Activated CD4-positive, alpha-beta T cell treated with anti-CD3 and anti-CD28 coated beads, Interleukin-2, amount 50 U/mL, for 16 hours (primary cell): Measurements from ENCODE around the gene NMRAL1.

Experiments used
- DNase-seq: peaks from one replicate; pipeline ENCODE4 v3.0.0-alpha.2; 2020

NMRAL1 gene

DNA sequence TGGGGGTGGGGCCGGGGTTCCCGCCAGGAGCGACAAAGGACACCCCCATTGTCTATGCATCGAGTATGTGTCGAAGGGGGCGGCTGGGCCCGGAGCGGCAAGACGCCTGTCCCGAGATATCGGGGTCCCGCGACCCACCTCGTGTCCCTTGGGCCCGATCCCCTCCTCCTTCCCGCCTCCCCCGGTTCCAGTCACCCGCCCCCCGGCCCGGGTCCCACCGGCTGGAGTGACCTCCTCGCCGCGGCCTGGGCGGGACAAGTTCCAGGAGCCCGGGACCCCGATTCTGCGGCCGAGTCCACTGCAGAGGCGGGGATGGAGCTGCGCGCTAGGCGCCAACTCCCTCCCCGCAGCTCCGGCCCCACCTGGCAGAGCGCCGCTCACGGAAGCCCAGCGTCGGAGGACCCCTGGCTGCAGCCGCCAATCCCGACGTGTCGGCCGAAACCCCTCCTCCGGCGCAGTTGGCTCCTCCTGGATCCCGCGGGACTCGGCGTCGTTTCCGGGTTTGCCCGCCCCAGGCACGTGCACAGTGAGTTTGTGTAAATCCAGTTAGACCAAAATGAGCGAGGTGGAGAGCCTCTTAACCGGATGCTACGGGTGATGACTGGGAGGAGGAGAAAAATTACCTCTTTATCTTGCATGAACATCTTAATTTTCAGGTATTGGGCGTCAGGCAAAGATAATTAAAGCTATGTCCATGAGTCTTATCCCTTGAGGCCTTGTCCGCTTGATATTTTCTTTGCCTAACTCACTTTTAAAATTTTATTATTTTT lies at the start of gene NMRAL1:
TSS of gene NMRAL1 (minus strand) at position 434 of the 770 bp plus-strand sequence. CDS start 493 bp downstream, outside the sequence.
- peak; percentile 97 for DNase-seq

DNA sequence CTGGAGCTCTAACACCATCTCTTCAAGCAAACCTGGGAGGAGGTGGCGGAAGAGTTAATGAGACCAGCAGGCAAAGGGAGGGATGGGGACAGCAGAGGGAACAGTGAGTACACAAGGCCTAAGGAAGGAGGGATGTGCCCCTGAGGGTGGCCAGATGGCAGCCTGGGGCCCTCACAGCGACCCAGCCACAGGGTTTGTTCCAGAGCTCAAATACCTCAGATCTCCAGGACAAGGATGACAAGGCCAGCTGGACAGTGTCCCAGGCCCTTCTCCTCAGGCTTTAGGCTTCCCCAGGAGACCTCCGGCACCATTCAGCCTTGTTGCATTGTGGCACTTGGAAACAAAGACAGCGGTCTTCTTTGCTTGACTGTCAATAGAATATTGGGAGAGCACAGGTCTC lies 49.3 kb upstream of the NMRAL1 start:
- no peak for DNase-seq

DNA sequence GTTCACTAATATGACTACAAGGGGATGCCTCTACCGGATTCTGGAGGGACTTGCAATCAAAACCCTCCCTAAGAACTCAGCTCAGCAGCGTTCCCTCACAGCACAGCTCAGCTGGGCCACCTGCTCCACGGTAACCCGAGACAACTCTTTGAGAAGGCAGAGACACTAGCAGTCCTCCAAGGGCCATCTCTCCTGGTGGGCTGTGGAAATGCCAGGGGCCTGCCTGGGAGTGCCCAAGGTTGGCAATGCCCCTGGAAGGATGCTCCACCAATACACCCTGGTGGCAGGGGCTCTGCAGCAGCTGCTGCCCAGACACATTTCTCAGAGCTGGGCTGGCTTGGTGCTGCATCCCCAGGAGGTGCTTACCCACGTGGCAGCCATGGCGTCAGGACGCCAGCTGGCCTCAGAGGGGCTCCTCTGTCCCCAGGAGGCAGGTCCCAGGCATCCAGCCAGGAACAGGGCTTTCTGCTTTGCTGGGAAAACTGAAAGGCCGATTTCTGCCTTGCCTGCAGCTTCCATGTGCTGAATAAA lies 47.7 kb upstream of the NMRAL1 start:
- DNase-seq: no peak

DNA sequence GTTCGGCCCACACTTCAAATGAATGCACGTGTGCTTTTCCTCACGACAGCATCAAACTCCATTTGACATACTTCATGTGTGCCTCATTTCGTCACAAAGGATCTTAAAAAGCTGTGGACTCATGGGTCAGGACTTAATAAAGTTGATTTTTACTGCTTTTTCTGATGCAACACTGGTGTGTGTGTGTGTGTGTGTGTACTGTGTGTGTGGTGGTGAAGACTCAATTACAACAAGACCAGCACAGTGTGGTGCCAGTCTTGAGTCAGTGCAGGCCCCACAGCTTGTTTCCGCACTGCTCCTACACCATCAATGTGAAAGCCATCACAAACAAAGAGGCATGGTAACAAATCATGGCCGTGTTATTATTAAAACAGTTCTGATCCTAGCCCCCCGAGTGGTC lies 46.5 kb upstream of the NMRAL1 start:
- DNase-seq: no peak

DNA sequence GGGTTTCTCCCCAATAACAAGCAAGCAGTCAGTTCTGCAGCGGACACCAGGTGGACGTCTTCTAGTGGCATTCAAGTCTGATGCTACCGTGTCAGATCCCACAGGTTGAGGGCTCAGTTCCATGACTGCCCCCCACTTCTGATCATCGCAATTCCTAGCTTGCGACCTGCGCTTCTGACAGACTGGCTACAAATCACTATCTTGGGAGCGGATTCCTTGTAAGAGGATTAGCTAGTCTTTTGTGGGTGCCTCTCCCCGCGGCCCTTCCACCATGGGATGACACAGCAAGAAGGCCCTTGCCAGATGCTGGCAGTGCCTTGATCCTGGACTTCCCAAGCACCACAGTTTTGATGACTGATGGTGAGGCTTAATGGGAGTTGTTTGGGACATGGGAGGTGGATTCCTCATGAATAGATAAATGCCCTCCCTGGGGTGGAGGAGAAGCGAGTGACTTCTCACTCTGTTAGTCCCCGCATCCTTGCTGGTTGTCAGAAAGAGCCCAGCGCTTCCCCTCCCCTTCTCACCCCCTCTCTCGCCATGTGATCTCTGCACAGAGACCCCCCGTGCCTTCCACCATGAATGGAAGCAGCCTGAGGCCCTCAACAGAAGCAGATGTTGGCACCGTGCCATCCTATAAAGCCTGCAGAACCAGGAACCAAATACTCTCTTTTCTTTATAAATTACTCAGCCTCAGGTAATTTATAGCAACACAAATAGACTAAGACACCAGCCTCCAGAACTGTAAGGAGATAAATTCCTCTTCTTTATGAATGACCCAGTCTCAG lies 45.0 kb upstream of the NMRAL1 start:
- DNase-seq: no peak

DNA sequence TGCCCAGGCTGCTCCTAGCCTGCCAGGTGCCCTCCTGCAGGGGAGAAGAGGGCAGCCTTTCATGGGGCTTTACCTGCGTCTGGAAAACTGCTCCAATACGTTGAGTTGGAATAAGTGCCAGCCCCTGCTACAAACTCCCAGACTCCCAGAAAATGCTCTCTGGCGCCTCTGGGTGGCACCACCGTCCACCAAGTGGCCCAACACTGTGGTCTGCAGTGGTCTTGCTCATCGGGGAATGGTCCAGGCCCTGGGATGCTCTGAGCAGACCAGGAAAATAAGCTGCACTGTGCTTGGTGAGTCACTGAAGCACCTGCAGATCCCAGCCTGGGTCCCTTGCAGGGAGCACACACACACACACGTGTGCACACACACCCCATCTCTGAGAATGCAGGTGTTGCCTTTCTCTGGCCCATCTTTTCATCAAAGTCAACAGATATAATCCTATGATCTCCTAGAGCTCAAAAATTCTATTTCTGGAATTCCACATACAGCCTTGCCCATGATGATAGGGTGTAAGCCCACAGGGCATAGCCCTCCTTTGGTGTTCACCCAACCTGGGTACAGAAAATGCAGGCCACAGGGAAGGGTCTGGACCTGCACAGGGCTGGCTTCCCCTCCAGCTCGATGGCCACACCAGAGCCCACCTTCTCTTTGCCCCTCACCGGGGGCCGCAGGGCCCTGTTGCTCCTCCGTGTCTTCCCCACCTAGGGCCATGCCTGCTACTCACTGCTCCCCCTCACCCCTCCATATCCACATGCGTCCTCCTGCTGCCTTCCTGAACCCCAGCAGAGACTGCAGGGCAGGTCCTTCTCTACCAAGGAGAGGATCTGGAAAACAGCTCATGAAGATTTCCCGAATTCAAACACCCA lies 43.6 kb upstream of the NMRAL1 start:
- DNase-seq: no peak

DNA sequence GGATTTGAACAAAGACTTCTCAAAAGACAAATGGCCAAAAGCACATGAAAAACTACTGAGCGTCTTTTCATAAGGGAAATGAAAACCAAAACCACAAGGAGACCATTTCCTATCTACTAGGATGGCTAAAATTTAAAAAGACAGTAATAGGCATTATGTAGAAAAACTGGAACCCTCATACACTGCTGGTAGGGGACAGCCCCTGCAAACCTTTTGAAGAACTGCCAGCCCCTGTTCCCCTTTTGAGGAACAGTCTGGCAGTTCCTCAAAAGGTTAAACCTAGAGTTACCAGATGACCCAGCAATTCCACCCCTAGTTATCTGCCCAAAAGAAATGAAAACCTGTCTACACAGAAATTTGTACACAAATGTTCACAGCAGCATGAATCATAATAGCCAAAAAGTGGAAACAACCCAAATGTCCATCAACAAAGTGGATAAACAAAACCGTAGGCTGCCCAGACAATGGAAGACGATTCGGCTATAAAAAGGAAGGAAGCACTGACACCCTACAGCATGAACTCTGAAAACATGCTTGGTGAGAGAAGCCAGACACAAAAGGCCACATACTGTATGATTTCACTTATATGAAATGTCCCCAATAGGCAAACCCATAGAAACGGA lies 41.3 kb upstream of the NMRAL1 start:
- peak; percentile 38 for DNase-seq

DNA sequence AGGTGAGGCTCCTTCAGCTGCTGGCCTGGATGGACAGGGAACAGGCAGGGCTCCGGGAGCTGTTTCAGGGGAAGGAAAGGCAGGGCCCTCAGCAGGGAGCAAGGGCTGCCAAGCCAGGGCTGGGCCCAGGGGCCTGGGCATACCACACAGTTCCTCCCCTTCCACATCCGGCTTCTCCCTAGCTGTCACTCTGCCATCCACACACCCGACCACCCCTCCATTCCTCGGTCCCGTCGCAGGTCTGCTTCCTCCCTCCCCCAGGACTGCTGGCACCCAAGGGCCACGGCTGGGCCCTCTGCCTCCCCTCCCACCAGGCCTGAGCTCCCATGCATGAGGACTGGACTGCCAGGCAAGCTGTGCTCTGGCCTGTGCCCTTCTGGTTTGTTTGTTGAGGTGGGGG lies 40.2 kb upstream of the NMRAL1 start:
- DNase-seq: no peak

DNA sequence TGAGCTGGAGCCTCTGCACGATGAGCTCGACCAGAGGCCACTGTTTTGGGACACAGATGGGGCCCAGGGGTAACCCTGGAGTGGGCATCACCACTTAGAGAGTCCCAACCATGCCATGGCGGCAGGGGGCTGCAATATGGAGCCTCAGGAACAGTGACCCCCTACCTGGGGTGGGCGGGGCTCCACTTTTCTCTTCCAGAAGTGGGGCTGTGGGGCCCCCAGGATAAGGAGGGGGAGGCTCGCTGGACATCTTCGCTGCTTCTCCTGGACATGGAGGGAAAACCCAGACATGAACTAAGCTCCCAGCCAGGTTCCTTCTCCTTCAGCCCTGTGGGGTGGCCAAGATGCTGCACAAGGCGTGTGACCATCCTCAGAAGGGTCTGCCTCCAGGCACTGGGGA lies 39.5 kb upstream of the NMRAL1 start:
- no peak for DNase-seq

DNA sequence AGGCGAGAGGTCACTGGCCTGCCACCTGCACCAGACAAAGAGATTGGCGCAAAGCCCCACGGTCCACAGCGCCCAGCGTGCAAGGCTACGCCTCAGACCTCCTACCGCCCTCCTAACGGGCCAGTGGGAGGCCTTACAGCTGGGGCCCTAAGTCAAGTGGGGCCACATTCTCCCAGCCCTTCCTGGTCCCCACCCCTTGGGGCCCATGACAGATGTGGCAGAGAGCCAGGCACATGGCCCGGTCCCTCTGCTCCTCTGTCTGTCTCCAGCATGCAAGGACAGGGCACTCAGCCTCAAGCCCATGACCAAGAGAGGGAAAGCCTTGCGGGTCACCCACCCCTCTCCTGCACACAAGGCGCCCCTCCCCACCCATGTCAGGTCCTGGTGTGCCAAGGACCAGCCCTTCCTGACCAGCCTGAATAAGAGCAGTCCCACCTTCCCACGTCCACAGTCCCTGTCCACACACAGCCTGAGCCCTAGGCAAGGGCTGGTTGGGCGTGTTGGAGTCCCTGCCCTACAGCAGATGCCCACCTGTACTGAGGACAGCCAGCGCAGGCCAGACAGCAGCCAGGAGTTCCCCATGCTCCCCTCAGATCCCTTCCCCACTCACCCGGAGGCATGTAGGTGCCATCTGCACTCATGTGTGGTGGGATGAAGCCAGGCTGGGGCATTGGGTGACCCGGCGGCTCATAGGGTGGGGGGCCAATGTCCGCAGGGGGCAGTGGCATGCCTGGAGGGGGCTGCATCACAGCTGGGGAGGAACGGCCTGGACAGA lies 38.8 kb upstream of the NMRAL1 start:
- no peak for DNase-seq

DNA sequence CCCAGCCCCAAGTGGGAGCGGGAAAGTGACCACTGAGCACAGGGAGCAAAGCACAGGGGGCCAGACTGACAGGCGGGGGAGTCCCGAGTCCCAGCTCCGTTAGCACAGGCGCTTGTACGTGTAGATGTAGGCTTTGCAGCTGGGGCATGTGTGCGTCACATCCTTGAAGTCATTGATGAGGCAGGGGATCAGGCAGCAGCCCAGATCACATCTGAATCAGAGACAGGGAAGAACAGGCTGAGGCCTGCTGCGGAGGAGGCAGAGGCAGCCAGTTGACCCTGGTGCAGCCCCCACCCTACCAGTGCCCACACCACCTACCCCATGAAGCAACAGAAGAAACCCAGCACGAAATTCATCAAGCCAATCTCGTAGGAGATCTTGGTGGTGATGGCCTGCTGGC lies 38.0 kb upstream of the NMRAL1 start:
- DNase-seq: no peak

DNA sequence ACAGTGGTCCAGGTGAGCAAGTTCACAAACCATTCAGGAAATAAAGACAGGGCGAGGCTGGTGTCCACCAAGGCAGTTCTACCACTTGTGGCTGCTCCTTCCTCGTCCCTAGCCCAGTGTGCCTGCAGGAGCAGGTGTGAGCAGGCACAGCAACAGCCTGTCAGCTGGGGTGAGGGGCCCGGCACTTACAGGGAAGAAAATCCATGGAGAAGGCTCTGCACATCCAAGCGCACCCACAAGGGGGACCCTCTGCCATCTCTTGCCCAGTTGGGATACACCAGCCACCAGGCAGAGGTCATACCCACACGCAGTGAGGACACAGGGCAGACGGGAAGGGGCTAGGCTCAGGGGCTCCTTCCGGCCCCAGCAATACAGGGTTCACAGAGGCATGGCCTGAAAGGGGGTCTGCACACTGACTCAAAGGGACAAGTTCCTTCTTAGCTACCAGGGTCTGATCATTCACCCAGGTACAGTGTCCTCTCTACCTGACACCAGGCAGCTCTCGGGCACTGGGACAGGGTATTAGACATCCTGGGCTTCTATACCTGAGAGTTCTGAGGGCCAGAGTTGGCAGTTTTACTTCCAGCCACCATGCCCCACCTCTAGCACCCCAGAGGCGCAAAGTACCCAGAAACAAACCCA lies 37.1 kb upstream of the NMRAL1 start:
- DNase-seq: no peak

DNA sequence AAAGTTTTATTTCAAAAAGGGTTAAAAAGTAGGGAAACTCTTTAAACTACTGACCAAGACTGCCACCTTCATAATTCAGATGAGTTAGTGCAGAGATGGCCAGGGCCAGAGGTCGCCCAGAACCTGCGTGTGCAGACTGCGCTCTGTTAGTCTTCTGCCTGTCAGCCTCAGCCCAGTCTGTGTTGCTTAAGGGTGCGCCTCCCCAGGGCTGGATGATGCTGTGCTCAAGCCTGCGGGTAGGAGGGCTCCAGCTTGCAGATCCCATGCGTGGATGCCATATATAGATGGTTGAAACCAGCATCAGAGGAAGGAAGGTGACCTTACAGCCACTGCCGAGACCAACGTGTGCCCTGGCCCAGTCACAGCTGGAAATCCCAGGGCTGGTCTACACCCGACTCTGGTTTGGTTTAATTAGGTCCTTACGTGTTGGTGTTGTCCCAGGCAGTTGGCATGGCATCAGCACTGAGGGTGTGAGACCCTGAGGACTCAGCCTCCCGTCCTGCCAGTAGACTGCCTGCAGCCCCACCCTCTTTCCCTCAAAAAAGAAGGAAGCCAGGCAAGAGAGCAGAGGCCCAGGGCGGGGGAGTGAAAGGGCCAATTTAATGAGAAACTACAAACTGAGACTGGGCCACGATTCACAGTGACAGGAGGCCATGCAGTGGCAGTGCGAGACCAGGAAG lies 36.5 kb upstream of the NMRAL1 start:
- no peak for DNase-seq

DNA sequence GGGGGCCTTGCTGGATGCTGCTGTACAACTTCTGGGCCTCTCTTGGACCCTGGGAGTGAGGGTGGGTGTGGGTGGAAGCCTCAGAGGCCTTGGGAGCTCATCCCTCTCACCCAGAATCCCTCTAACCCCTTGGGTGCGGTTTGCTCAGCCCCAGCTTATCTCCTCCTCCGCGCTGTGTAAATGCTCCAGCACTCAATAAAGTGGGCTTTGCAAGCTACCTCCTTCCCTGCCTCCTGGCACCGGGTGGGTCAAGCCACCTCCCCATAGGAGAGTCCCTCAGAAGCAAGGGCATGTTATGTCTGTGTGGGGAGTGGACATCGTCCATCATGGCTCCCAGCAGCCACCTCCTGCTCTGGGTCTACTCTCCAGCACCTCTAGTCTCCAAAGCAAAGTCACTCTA lies 35.7 kb upstream of the NMRAL1 start:
- DNase-seq: no peak

DNA sequence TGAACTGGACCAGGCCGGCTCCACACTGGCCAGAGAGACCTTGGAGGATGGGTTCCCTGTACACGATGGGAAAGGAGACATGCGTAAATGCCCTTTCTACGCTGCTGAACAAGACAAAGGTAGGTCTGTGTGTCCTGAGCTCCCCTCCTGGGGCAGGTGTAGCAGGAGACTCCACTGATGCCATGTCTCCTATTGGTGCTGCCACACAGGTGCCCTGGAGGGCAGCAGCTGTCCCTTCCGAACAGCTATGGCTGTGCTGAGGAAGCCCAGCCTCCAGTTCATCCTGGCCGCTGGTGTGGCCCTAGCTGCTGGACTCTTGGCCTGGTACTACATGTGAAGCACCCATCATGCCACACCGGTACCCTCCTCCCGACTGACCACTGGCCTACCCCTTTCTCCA lies 35.0 kb upstream of the NMRAL1 start:
- no peak for DNase-seq

DNA sequence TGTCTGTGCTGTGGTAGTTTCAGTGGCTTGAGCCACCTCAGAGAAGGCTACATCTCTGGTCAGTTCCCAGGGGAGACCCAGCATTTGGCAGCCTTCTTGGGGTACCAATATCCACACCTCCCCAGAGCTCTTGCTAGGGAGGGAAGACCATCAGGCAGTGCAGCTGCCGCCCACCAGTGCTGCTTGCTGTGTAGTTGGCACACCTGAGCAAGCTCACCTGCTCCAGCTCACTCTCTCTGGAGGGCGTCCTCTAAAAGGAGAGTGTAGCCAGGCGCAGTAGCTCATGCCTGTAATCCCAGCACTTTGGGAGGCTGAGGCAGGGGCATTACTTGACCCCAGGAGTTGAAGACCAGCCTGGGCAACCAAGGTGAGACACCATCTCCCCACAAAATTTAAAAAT lies 34.4 kb upstream of the NMRAL1 start:
- no peak for DNase-seq

DNA sequence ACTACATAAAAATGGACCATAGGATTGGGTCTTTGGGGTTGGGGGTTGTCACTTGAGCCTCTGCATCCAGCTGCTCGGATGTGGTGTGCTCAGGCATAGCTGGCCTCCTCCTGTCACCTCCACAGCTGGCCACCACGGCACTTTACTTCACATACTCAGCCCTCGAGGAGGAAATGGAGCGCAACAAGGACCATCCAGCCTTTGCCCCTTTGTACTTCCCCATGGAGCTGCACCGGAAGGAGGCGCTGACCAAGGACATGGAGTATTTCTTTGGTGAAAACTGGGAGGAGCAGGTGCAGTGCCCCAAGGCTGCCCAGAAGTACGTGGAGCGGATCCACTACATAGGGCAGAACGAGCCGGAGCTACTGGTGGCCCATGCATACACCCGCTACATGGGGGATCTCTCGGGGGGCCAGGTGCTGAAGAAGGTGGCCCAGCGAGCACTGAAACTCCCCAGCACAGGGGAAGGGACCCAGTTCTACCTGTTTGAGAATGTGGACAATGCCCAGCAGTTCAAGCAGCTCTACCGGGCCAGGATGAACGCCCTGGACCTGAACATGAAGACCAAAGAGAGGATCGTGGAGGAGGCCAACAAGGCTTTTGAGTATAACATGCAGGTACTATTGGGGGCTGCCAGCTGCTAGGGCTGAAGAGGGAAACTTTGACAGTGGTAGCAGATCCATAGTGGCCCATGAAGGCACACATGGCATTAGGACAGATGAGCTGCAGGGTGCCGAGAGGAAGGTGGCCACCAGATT lies 33.3 kb upstream of the NMRAL1 start:
- DNase-seq: no peak

DNA sequence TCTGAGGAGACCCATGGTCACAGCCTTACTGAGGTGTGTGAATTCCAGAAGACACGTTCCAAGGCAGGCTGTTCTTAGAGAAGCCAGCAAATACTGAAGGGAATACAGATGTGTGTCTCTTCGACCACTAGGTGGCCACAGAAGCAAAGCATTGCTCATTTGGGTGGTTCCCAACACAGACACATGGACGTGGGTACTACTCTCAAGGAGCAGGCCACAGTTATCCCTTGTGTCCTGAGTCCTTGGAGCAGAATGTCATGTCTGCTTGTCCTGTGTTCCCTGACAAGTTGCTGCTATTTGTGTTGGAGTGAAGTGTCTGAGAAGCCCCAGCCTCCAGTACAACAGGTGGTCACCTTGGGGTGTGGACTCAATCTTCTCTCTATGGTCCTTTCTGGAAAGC lies 32.0 kb upstream of the NMRAL1 start:
- DNase-seq: peak; percentile 70

DNA sequence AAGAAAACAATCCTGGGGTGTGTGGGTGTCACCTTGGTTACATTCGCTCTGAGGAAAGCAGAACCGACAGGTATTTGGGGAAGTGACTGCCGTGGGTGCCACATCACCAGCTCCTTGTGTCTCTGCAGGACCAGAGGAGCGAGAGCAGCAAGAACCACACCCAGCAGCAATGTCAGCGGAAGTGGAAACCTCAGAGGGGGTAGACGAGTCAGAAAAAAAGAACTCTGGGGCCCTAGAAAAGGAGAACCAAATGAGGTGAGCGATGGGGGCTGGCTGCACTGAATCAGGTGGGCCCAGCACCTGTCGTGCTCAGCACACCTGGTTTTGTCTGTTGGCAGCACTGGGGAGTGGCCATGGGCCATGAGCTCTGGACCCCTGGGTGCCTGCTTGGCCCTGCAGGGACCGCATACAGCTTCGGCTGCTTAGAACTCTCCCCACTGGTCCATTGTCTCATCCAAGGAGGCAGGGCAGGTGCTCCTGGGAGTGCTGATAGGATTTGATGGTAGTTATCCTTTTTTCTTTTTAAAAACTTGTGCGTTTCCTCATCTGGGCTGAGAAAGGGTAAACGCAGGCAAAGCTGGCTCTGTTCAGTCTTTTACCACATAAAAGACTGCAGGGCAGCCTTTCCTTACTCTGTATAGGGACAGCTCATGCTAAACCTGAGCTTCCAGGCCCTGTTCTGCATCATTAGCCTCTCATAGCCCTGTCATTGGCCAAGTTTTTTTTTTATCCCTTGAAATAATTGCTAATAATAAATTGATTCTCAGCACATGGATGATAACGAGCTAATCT lies 31.1 kb upstream of the NMRAL1 start:
- peak; percentile 82 for DNase-seq
